Adipose tissue (tissue), 3 donors: Measurements from ENCODE around the gene KRTAP10-7. TPM values are rescaled to one million over a fixed set of nuclear protein-coding genes. Genes with fewer than 3 reads are reported as not detected.
"Not testable (repeated sequence)": the region's sequence is repeated elsewhere in the genome, so short reads cannot be mapped to it uniquely, and the experiment has no call there.

Experiments
- H3K27ac ChIP-seq: one replicate; pipeline ENCODE4 v1.5.1; 2013; ENCODE audit warnings: low read depth, low read length
- WGBS, 3 donors: extraction: QIAGEN DNeasy Blood & Tissue Kit; methylation state at CpG; one replicate each; pipeline ENCODE4 v1.1.7; 2013; 5-methylcytosine and 5-hydroxymethylcytosine counted together
- polyA plus RNA-seq, 3 donors: library from polyadenylated mRNA; stranded (reverse); fragments of 200-250 nt; gene quantifications; one replicate each; pipeline ENCODE4 v1.2.3, GENCODE V29; 2013
- donor health status: healthy with polysubstance abuse.
- donor health status: Bipolar disorder and iron deficiency.
- donor health status: healthy.

KRTAP10-7 gene
- not detected for polyA plus RNA-seq

- 62 to 76% (median 67%) methylated on average over 15 to 23 of the region's 23 CpGs for WGBS, 3 donors
- H3K27ac ChIP-seq = not testable (repeated sequence)
Measured at GRCh38 chr21:44600118-44600978, at the start of gene KRTAP10-7. TSS of gene KRTAP10-7 (plus strand) at chr21:44600597. CDS start at chr21:44600622, 25 bp downstream.

- 54 to 67% (median 65%) methylated on average over 10 of the region's 10 CpGs for WGBS, 3 donors
- H3K27ac ChIP-seq = no peak overlapping the region
Measured at GRCh38 chr21:44550807-44551206, 49.6 kb upstream of the KRTAP10-7 start.

GRCh38 chr21:44551340-44551961, 48.9 kb upstream of the KRTAP10-7 start, which contains the start of gene KRTAP10-2:
TSS of gene KRTAP10-2 (minus strand) at chr21:44551505. CDS start at chr21:44551458, 47 bp downstream.
- WGBS, 3 donors = 46 to 57% (median 50%) methylated on average over 16 to 17 of the region's 17 CpGs
- H3K27ac ChIP-seq = no peak within 1 kb of the TSS

GRCh38 chr21:44552136-44552535, 48.3 kb upstream of the KRTAP10-7 start:
- WGBS, 3 donors = 88 to 94% (median 93%) methylated on average over 6 of the region's 6 CpGs
- H3K27ac ChIP-seq = no peak overlapping the region

GRCh38 chr21:44552681-44553080, 47.7 kb upstream of the KRTAP10-7 start:
- WGBS, 3 donors = 60 to 75% (median 69%) methylated on average over 13 of the region's 13 CpGs
- H3K27ac ChIP-seq = no peak overlapping the region

- no peak overlapping the region for H3K27ac ChIP-seq
- WGBS, 3 donors = 68 to 78% (median 75%) methylated on average over 12 to 13 of the region's 13 CpGs
Measured at GRCh38 chr21:44555200-44555875, 45.1 kb upstream of the KRTAP10-7 start.

- no peak overlapping the region for H3K27ac ChIP-seq
- WGBS, 3 donors = 57 to 75% (median 75%) methylated on average over 9 of the region's 9 CpGs
Measured at GRCh38 chr21:44556879-44557278, 43.5 kb upstream of the KRTAP10-7 start.

GRCh38 chr21:44557491-44558328, 42.7 kb upstream of the KRTAP10-7 start:
- WGBS, 3 donors = 37 to 55% (median 52%) methylated on average over 30 of the region's 30 CpGs
- H3K27ac ChIP-seq = no peak overlapping the region

- 43 to 68% (median 55%) methylated on average over 7 to 10 of the region's 10 CpGs for WGBS, 3 donors
Measured at GRCh38 chr21:44558329-44558675, 42.1 kb upstream of the KRTAP10-7 start.

GRCh38 chr21:44558695-44559094, 41.7 kb upstream of the KRTAP10-7 start, which contains the start of gene KRTAP10-3:
TSS of gene KRTAP10-3 (minus strand) at chr21:44558795. CDS start at chr21:44558715, 80 bp downstream.
- WGBS, 3 donors = 44 to 64% (median 58%) methylated on average over 3 to 5 of the region's 5 CpGs
- H3K27ac ChIP-seq = no peak within 1 kb of the TSS

More at GRCh38 chr21:44558329-44558675, 42.1 kb upstream of the KRTAP10-7 start:
- H3K27ac ChIP-seq = not testable (repeated sequence)

- H3K27ac ChIP-seq = no peak overlapping the region
- 59 to 100% (median 95%) methylated on average over 1 of the region's 1 CpG for WGBS, 3 donors
Measured at GRCh38 chr21:44564099-44564498, 36.3 kb upstream of the KRTAP10-7 start.

GRCh38 chr21:44564886-44565598, 35.4 kb upstream of the KRTAP10-7 start:
- 0 to 40% (median 36%) methylated on average over 1 of the region's 1 CpG for WGBS, 3 donors
- H3K27ac ChIP-seq = no peak overlapping the region

- no peak overlapping the region for H3K27ac ChIP-seq
- WGBS, 3 donors = 44 to 58% (median 57%) methylated on average over 1 of the region's 1 CpG
Measured at GRCh38 chr21:44566403-44566802, 34.0 kb upstream of the KRTAP10-7 start.

- WGBS, 3 donors = 89 to 92% (median 90%) methylated on average over 18 of the region's 18 CpGs
- no peak overlapping the region for H3K27ac ChIP-seq
Measured at GRCh38 chr21:44567481-44568171, 32.8 kb upstream of the KRTAP10-7 start.

GRCh38 chr21:44568261-44568660, 32.1 kb upstream of the KRTAP10-7 start:
- no peak overlapping the region for H3K27ac ChIP-seq
- WGBS, 3 donors = 65 to 71% (median 66%) methylated on average over 12 of the region's 12 CpGs

GRCh38 chr21:44568667-44569556, 31.5 kb upstream of the KRTAP10-7 start:
- H3K27ac ChIP-seq = no peak overlapping the region
- WGBS, 3 donors = 70 to 76% (median 71%) methylated on average over 27 of the region's 27 CpGs
